H1 (cell line): ENCODE results near the gene GAN. TPM values are rescaled to one million over a fixed set of nuclear protein-coding genes. Genes with fewer than 3 reads are reported as not detected.

Experiments
- SAP30 ChIP-seq: fragments of 300-600 bp; sonication (generic); IDR thresholded peaks from 2 replicates; pipeline ENCODE4 v1.7.1; 2012; ENCODE audit warnings: low read length, moderate library complexity, mild to moderate bottlenecking, inconsistent platforms; ENCODE audit not compliant: insufficient read depth, insufficient replicate concordance
- polyA plus RNA-seq, 7 experiments: library from polyadenylated mRNA; depleted of rRNA in 3 of 7; stranded (reverse) in 5 of 7; unstranded in 2 of 7; fragments of >200 nt in 5 of 7; fragments of 200-250 nt in 2 of 7; gene quantifications; 1 replicate in 5 of 7; 2 replicates in 1 of 7; 4 replicates in 1 of 7; pipeline versions ENCODE4 v1.2.1 to v1.2.3, GENCODE V29; 2011 to 2013; ENCODE audit warnings: missing spikeins in 2 of 7, mixed read lengths in 2 of 7
- total RNA-seq: library from RNA; stranded (reverse); fragmentation: NEBNext Ultra II Directional; extraction: Animal tissue kit (Norgen Biotek cat#: 25700); gene quantifications from 2 replicates; pipeline ENCODE4 v1.2.1, GENCODE V29; 2021
- TF ChIP-seq, protein P1 (sequence below), 3 experiments: IDR thresholded peaks; 1 replicate in 2 of 3; 2 replicates in 1 of 3; pipeline versions ENCODE4 v1.5.1 to v1.6.1; 2011; ENCODE audit warnings: low read length in 3 of 3, mild to moderate bottlenecking in 3 of 3, inconsistent platforms in 2 of 3, low read depth in 1 of 3, moderate library complexity in 1 of 3; ENCODE audit not compliant: insufficient read depth in 1 of 3; ENCODE audit errors: control extremely low read depth in 1 of 3

The GAN gene
- total and polyA plus RNA-seq, 2 of the 8 experiments (the other 6 are each of a cell fraction or from before 2014, with no cell fraction given): 4.5 to 23.9 TPM

DNA sequence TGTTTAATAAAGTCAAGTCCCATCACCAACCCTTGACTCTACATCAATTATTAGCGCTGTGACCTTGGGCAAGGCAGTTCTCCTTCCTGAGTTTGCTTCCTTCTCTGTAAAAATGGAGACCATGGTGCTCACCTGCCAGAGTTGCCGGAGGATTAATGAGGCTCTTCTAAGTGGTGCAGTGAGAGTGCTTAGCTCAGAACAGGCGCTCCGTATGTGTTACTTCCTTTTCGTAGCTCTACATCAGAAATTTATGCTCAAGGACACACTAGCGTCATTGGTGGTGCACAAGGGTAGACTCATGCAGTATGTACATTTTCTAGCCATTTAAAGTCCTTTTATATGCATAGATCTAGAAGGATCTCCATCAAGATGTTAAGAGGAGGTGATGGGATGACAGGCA is 112.5 kb downstream of the GAN start (continued):
- TF ChIP-seq, protein P1, sequence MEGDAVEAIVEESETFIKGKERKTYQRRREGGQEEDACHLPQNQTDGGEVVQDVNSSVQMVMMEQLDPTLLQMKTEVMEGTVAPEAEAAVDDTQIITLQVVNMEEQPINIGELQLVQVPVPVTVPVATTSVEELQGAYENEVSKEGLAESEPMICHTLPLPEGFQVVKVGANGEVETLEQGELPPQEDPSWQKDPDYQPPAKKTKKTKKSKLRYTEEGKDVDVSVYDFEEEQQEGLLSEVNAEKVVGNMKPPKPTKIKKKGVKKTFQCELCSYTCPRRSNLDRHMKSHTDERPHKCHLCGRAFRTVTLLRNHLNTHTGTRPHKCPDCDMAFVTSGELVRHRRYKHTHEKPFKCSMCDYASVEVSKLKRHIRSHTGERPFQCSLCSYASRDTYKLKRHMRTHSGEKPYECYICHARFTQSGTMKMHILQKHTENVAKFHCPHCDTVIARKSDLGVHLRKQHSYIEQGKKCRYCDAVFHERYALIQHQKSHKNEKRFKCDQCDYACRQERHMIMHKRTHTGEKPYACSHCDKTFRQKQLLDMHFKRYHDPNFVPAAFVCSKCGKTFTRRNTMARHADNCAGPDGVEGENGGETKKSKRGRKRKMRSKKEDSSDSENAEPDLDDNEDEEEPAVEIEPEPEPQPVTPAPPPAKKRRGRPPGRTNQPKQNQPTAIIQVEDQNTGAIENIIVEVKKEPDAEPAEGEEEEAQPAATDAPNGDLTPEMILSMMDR (IDR thresholded peaks at IDR 0.05; ENCODE audit: control extremely low read depth in 1 of 3, insufficient read depth in 1 of 3, low read depth in 1 of 3, low read length in 3 of 3): no peak
- TF ChIP-seq SAP30: no peak
